ENCODE measurements around the gene MCRS1.

MCRS1 gene

DNA sequence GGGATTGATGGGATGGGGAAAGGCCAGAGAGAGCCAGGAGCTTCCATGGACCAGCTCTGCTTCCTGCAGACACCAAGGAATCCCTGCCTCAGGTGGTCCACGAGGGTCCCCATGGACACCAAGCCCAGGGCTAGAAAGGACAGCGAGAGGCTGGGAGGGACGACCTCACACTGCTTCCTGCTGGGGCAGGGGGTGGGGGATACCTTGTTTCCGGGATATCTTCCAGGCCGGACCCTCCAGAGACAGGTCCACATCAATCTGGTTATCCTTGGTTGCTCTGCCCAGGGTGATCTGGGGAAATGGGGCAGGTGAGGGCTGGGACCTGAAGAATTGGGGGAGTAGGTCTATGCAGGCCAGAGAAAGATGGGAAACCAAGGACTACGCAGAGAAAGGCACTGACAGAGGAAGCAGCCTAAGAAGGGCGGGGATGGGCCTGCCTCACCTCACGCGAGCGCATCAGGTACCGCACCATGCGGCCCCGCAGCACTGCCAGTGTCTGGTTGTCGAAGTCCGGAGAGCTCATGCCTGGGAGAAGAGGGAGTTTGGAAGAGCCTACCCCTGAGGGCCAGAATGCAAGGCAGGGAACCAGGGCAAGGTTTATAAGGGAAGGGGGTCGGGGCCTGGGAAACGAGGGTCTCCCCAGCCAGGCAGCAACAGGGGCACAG is 8.8 kb downstream of the MCRS1 start:
- no peak for TF ChIP-seq EZH2phosphoT487 (IDR thresholded peaks at IDR 0.05; ENCODE audit: borderline replicate concordance)
- TF ChIP-seq CTCF (conservative IDR thresholded peaks at IDR 0.05; ENCODE audit: low read length): no peak
- Histone ChIP-seq H2AFZ (ENCODE audit: low read length) (no peak overlapping the region), H3K9me2 (replicated peaks; ENCODE audit: low read depth, low read length) (no peaks in the 10 kb centered on the region), H3F3A (ENCODE audit: low read depth) (no peaks in the 10 kb centered on the region), H3K79me2 (ENCODE audit: insufficient read depth, low read length) (peaks cover under 1% of the 10 kb centered on the region; the same call in 1 of the 2 replicates), H3K4me3 (ENCODE audit: low read length, poor library complexity, severe bottlenecking) (no peak overlapping the region), H3K27me3 (ENCODE audit: insufficient read depth, low read length, poor library complexity, severe bottlenecking) (no peaks in the 10 kb centered on the region), H4K20me1 (ENCODE audit: insufficient read depth, low read length, poor library complexity, severe bottlenecking) (no peaks in the 10 kb centered on the region), H3K4me1 (ENCODE audit: insufficient read depth, low read length, poor library complexity, severe bottlenecking) (peaks cover 6% of the 10 kb centered on the region), H3K9me3 (ENCODE audit: insufficient read depth, low read depth, low read length) (no peaks in the 10 kb centered on the region), H3K4me2 (ENCODE audit: low read depth, low read length, poor library complexity, severe bottlenecking) (no peak overlapping the region), H3K9ac (ENCODE audit: low read depth, low read length, poor library complexity, severe bottlenecking) (no peak overlapping the region), H3K36me3 (ENCODE audit: insufficient read depth, low read length) (peaks cover 44% of the 10 kb centered on the region)

- H3K36me3 ChIP-seq (ENCODE audit: insufficient read depth, low read length): peaks cover 41% of the 10 kb centered on the region
Measured at GRCh38 chr12:49558526-49558925, 9.4 kb downstream of the MCRS1 start.

GRCh38 chr12:49557917-49558215 is 10.1 kb downstream of the MCRS1 start:
- H3K4me2 ChIP-seq (ENCODE audit: low read depth, low read length, poor library complexity, severe bottlenecking): no peak overlapping the region
- no peaks in the 10 kb centered on the region for H4K20me1 ChIP-seq (ENCODE audit: insufficient read depth, low read length, poor library complexity, severe bottlenecking)
- H3F3A ChIP-seq (ENCODE audit: low read depth): no peaks in the 10 kb centered on the region
- no peak overlapping the region for H2AFZ ChIP-seq (ENCODE audit: low read length)
- no peaks in the 10 kb centered on the region for H3K9me2 ChIP-seq (replicated peaks; ENCODE audit: low read depth, low read length)
- H3K9me3 ChIP-seq (ENCODE audit: insufficient read depth, low read depth, low read length): no peaks in the 10 kb centered on the region
- TF ChIP-seq EZH2phosphoT487 (IDR thresholded peaks at IDR 0.05; ENCODE audit: borderline replicate concordance) (no peak), CTCF (conservative IDR thresholded peaks at IDR 0.05; ENCODE audit: low read length) (peak; percentile 31)
- no peak overlapping the region for H3K4me3 ChIP-seq (ENCODE audit: low read length, poor library complexity, severe bottlenecking)
- H3K27me3 ChIP-seq (ENCODE audit: insufficient read depth, low read length, poor library complexity, severe bottlenecking): no peaks in the 10 kb centered on the region
- peaks cover 8% of the 10 kb centered on the region for H3K4me1 ChIP-seq (ENCODE audit: insufficient read depth, low read length, poor library complexity, severe bottlenecking)
- H3K36me3 ChIP-seq (ENCODE audit: insufficient read depth, low read length): peaks cover 34% of the 10 kb centered on the region
- H3K79me2 ChIP-seq (ENCODE audit: insufficient read depth, low read length): no peaks in the 10 kb centered on the region
- no peak overlapping the region for H3K9ac ChIP-seq (ENCODE audit: low read depth, low read length, poor library complexity, severe bottlenecking)

More at GRCh38 chr12:49558526-49558925, 9.4 kb downstream of the MCRS1 start:
- no peak overlapping the region for H3K9ac ChIP-seq (ENCODE audit: low read depth, low read length, poor library complexity, severe bottlenecking)
- no peaks in the 10 kb centered on the region for H4K20me1 ChIP-seq (ENCODE audit: insufficient read depth, low read length, poor library complexity, severe bottlenecking)
- peaks cover 3% of the 10 kb centered on the region for H3K4me1 ChIP-seq (ENCODE audit: insufficient read depth, low read length, poor library complexity, severe bottlenecking)
- no peak overlapping the region for H2AFZ ChIP-seq (ENCODE audit: low read length)
- H3K4me3 ChIP-seq (ENCODE audit: low read length, poor library complexity, severe bottlenecking): no peak overlapping the region
- no peak overlapping the region for H3K4me2 ChIP-seq (ENCODE audit: low read depth, low read length, poor library complexity, severe bottlenecking)
- TF ChIP-seq CTCF (conservative IDR thresholded peaks at IDR 0.05; ENCODE audit: low read length) (no peak), EZH2phosphoT487 (IDR thresholded peaks at IDR 0.05; ENCODE audit: borderline replicate concordance) (no peak)
- no peaks in the 10 kb centered on the region for H3K79me2 ChIP-seq (ENCODE audit: insufficient read depth, low read length)
- H3K9me3 ChIP-seq (ENCODE audit: insufficient read depth, low read depth, low read length): no peaks in the 10 kb centered on the region
- H3F3A ChIP-seq (ENCODE audit: low read depth): no peaks in the 10 kb centered on the region
- H3K9me2 ChIP-seq (replicated peaks; ENCODE audit: low read depth, low read length): no peaks in the 10 kb centered on the region
- no peaks in the 10 kb centered on the region for H3K27me3 ChIP-seq (ENCODE audit: insufficient read depth, low read length, poor library complexity, severe bottlenecking)

Data from Loucy (cell line).